Neural cell (in vitro differentiated cells): ENCODE results near the gene VPS13D. TPM values are rescaled to one million over a fixed set of nuclear protein-coding genes. Genes with fewer than 3 reads are reported as not detected.

Experiments used
- H2AFZ ChIP-seq: fragments of 200-600, 300-800 bp; sonication (generic), shearing (Covaris generic); 2 replicates; pipeline ENCODE4 v1.6.0; 2014; ENCODE audit warnings: low read depth, mild to moderate bottlenecking, antibody characterized with exemption, low read length, moderate library complexity
- H3F3A ChIP-seq: fragments of 200-600 bp; shearing (Covaris generic); 2 replicates; pipeline ENCODE4 v1.6.1; 2016; ENCODE audit warnings: mild to moderate bottlenecking, moderate library complexity, mixed read lengths, antibody characterized with exemption, low read length; ENCODE audit not compliant: insufficient read depth, poor library complexity, severe bottlenecking
- H3K27ac ChIP-seq: fragments of 200-600, 300-800 bp; sonication (generic), shearing (Covaris generic); 2 replicates; pipeline ENCODE4 v1.5.1; 2014; ENCODE audit warnings: mild to moderate bottlenecking, low read length, moderate library complexity
- H3K27me3 ChIP-seq: fragments of 300-800, 200-600 bp; sonication (generic), shearing (Covaris generic); 2 replicates; pipeline ENCODE4 v1.6.0; 2014; ENCODE audit warnings: mild to moderate bottlenecking, low read depth, low read length, moderate library complexity; ENCODE audit not compliant: insufficient read depth
- H3K36me3 ChIP-seq: fragments of 300-800, 200-600 bp; sonication (generic), shearing (Covaris generic); 2 replicates; pipeline ENCODE4 v1.5.1; 2014; ENCODE audit warnings: mild to moderate bottlenecking, antibody characterized with exemption, low read length, moderate library complexity; ENCODE audit not compliant: insufficient read depth
- H3K4me2 ChIP-seq: fragments of 300-800, 200-600 bp; sonication (generic), shearing (Covaris generic); 2 replicates; pipeline ENCODE4 v1.6.0; 2014; ENCODE audit warnings: mild to moderate bottlenecking, low read length
- H3K4me3 ChIP-seq: fragments of 300-800, 200-600 bp; sonication (generic), shearing (Covaris generic); 2 replicates; pipeline ENCODE4 v1.5.1; 2014; ENCODE audit warnings: mild to moderate bottlenecking, low read length, moderate library complexity
- H3K79me2 ChIP-seq: fragments of 200-600 bp; shearing (Covaris generic); replicated peaks from 2 replicates; pipeline ENCODE4 v1.6.0; 2014; ENCODE audit warnings: mild to moderate bottlenecking, low read length, moderate library complexity; ENCODE audit not compliant: insufficient read depth
- H3K9ac ChIP-seq: fragments of 300-800, 200-600 bp; sonication (generic), shearing (Covaris generic); 2 replicates; pipeline ENCODE4 v1.6.1; 2016; ENCODE audit warnings: mild to moderate bottlenecking, low read length, mixed read lengths
- H3K9me2 ChIP-seq: fragments of 200-600 bp; shearing (Covaris generic); 2 replicates; pipeline ENCODE4 v1.6.1; 2016; ENCODE audit warnings: mild to moderate bottlenecking, low read length, mixed read lengths; ENCODE audit not compliant: insufficient read depth
- H3K9me3 ChIP-seq: fragments of 200-600, 300-800 bp; sonication (generic), shearing (Covaris generic); 2 replicates; pipeline ENCODE4 v1.6.1; 2016; ENCODE audit warnings: mild to moderate bottlenecking, mixed run types, low read length, moderate library complexity, mixed read lengths
- H4K20me1 ChIP-seq: fragments of 200-600 bp; shearing (Covaris generic); 2 replicates; pipeline ENCODE4 v1.6.1; 2016; ENCODE audit warnings: mild to moderate bottlenecking, mixed run types; ENCODE audit not compliant: insufficient read depth
- CTCF ChIP-seq: fragments of 450-650 bp; IDR thresholded peaks from 2 replicates; pipeline ENCODE4 v1.5.1; 2014; ENCODE audit warnings: antibody characterized with exemption, mild to moderate bottlenecking, moderate library complexity; ENCODE audit not compliant: poor library complexity, severe bottlenecking
- EP300 ChIP-seq: fragments of 450-650 bp; conservative IDR thresholded peaks from 2 replicates; pipeline ENCODE4 v1.6.1; 2014; ENCODE audit warnings: antibody characterized with exemption, mild to moderate bottlenecking, moderate library complexity; ENCODE audit not compliant: poor library complexity, severe bottlenecking
- EZH2 ChIP-seq: fragments of 200-600, 300-800 bp; shearing (Covaris generic), sonication (generic); IDR thresholded peaks from 2 replicates; pipeline ENCODE4 v1.6.1; 2014; ENCODE audit warnings: antibody characterized with exemption, low read length, borderline replicate concordance, mild to moderate bottlenecking; ENCODE audit not compliant: insufficient read depth, poor library complexity, severe bottlenecking
- MXI1 ChIP-seq: fragments of 450-650 bp; conservative IDR thresholded peaks from 2 replicates; pipeline ENCODE4 v1.6.1; 2014; ENCODE audit warnings: antibody characterized with exemption, mild to moderate bottlenecking; ENCODE audit not compliant: poor library complexity, severe bottlenecking
- POLR2AphosphoS5 ChIP-seq: IDR thresholded peaks from 2 replicates; pipeline ENCODE4 v1.6.1; 2012
- RAD21 ChIP-seq: fragments of 450-650 bp; conservative IDR thresholded peaks from 2 replicates; pipeline ENCODE4 v1.6.1; 2014; ENCODE audit warnings: antibody characterized with exemption, mild to moderate bottlenecking, moderate library complexity
- REST ChIP-seq: IDR thresholded peaks from 2 replicates; pipeline ENCODE4 v1.6.1; 2012; ENCODE audit warnings: borderline replicate concordance
- SMC3 ChIP-seq: fragments of 450-650 bp; conservative IDR thresholded peaks from 2 replicates; pipeline ENCODE4 v1.6.1; 2014; ENCODE audit warnings: antibody characterized with exemption, mild to moderate bottlenecking, moderate library complexity; ENCODE audit not compliant: poor library complexity
- TAF1 ChIP-seq: IDR thresholded peaks from 2 replicates; pipeline ENCODE4 v1.6.1; 2012; ENCODE audit warnings: low read depth
- polyA plus RNA-seq: library from polyadenylated mRNA; depleted of rRNA; stranded (reverse); fragments of >200 nt; gene quantifications from 2 replicates; pipeline ENCODE4 v1.2.3, GENCODE V29; 2014

VPS13D gene
- polyA plus RNA-seq, 1 donor from 2014 or later = 24.5 TPM

GRCh38 chr1:12424793-12425192, 195.0 kb downstream of the VPS13D start:
- Histone ChIP-seq H2AFZ (no peak overlapping the region), H3K27ac (no peak overlapping the region), H3K4me2 (no peak overlapping the region), H3K79me2 (no peaks in the 10 kb centered on the region), H3K9me2 (no peaks in the 10 kb centered on the region), H3K9ac (no peak overlapping the region), H3F3A (no peaks in the 10 kb centered on the region), H4K20me1 (no peaks in the 10 kb centered on the region), H3K4me3 (no peak overlapping the region), H3K27me3 (no peaks in the 10 kb centered on the region), H3K9me3 (no peaks in the 10 kb centered on the region), H3K36me3 (no peaks in the 10 kb centered on the region)
- TF ChIP-seq TAF1 (no peak), EP300 (no peak), CTCF (no peak), REST (no peak), SMC3 (no peak), MXI1 (no peak), POLR2AphosphoS5 (no peak)

- H3K27me3 ChIP-seq = no peaks in the 10 kb centered on the region
- H3K27ac ChIP-seq = no peak overlapping the region
- H2AFZ ChIP-seq = no peak overlapping the region
- no peaks in the 10 kb centered on the region for H3K9me2 ChIP-seq
- H3K4me3 ChIP-seq = no peak overlapping the region
- no peaks in the 10 kb centered on the region for H3K9me3 ChIP-seq
- H4K20me1 ChIP-seq = no peaks in the 10 kb centered on the region
- no peaks in the 10 kb centered on the region for H3F3A ChIP-seq
- no peak overlapping the region for H3K9ac ChIP-seq
- no peak overlapping the region for H3K4me2 ChIP-seq
- H3K79me2 ChIP-seq = no peaks in the 10 kb centered on the region
- TF ChIP-seq RAD21 (no peak), EZH2 (no peak), TAF1 (no peak), EP300 (no peak), CTCF (no peak), MXI1 (no peak), POLR2AphosphoS5 (no peak), SMC3 (no peak), REST (no peak)
- H3K36me3 ChIP-seq = no peaks in the 10 kb centered on the region
Observed at GRCh38 chr1:12426030-12426429, 196.2 kb downstream of the VPS13D start.
